GM19395 (cell line): Measurements from ENCODE around the gene HMX1.

ENCODE experiments used
- ATAC-seq: cut with Tn5 transposase; IDR thresholded peaks from one replicate; pipeline ENCODE4 v1.9.1; 2021; ENCODE audit warnings: mild to moderate bottlenecking, moderate library complexity; ENCODE audit not compliant: unreplicated experiment

HMX1 gene

GRCh38 chr4:8869002-8869897, 2.4 kb downstream of the HMX1 start:
- ATAC-seq, result no peak

- ATAC-seq, result no peak
Measured at GRCh38 chr4:8868321-8869001, 3.2 kb downstream of the HMX1 start.

GRCh38 chr4:8867624-8868320, 3.9 kb downstream of the HMX1 start:
- ATAC-seq, result no peak

DNA sequence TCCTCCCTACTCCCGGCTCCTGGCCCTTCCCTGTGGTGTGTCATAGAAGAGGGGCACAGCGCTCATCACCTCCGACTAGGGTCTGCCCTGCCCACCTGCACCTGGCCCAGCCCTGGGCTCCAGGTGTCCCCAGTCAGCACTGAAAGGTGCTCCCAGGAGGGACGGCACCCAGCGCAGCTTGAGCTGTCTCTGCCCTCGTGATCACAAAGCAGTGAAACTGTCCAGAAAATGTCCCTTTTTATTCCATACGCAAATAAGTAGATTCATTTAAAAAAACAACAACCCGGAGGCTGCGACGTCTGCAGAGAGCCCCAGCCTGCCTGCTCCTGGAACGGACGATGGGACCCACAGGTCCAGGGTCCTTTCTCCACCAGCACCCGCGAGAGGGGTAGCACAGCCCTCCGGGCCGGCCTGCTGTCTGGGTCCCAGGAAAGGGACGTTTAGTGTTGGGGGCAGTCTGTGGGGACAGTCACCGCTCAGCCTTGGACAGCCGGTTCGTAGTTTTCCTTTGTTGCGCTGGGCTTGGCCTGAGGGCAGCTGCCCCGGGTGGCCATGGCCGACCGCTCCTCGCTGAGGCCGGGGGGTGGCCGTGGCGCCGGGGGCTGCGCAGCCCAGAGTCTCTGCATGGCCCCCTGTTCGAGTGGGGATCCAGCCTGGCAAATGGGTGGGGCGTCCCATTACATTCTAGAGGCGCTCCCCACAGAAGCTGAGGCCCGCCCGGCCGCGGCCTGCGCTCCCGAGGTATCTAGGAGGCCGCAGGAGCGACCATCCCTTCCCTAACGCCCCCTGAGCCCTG, 4.6 kb downstream of the HMX1 start:
- ATAC-seq, result no peak

DNA sequence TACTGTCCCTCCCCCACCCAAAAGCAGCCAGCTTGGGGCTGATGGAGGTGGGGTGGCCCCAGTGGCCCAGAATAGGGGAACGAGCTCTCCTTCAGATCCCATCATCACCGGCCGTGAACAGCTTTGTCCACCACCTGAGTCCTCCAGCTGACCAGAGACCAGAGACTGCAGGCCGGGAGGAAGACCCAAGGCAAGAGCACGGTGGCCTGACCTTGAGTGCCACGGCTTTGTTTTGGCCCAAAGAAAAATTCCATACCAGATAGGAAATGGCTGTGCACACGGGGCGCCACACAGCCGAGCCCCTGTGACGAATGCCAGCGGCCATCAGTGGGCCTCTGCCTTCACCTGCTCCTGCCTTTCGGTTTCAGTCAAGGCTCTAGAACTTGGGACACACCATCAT, 5.2 kb downstream of the HMX1 start:
- no peak for ATAC-seq

- no peak for ATAC-seq
Measured at GRCh38 chr4:8865681-8866310, 5.8 kb downstream of the HMX1 start.

GRCh38 chr4:8864912-8865680, 6.5 kb downstream of the HMX1 start:
- ATAC-seq, result no peak

GRCh38 chr4:8863686-8864682, 7.7 kb downstream of the HMX1 start:
- ATAC-seq, result no peak

DNA sequence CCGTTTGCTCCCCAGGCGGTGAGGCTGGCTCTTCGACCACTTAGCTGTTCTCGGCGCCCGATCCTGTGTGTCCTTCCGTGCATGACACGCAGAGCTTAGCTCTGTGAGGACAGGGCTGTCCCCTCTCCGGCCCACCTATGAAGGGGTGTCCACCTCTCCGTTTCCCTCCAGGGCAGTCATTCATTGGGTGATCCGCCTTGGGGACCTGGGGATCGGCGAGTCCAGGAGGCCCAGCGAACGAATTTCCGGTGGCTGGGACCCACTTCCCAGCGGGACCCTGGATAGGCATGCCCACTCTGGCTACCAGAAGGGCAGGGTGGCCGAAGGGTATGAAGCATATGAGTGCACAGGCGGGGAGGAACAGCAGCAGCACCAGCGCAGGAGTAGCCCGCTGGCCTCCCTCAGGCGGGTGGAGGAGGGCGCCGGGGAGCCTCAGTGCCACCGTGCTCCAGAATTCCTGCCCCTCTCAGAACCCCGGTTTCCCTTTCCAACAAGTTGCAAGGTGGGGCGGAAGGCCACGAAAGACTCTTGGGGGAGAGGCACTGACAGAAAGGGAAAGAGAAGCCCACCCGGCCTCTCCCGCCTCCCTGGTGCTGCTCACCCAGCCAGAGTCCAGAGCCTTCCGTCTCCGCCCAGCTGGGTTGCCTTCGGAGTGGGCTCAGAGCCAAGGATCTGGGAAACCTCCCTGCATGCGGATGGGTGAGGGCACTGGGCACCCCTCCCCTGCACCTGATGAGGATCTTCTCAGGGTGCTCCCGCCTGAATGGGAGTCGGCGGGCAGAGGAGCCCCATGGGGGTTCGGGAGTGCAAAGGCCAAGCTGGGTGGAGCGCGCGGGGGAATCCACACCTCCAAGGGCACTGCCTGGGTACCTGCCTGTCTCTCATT, 8.6 kb downstream of the HMX1 start:
- ATAC-seq, result no peak

- no peak for ATAC-seq
Measured at GRCh38 chr4:8862334-8862733, 9.3 kb downstream of the HMX1 start.

- ATAC-seq, result no peak
Measured at GRCh38 chr4:8861576-8862295, 9.9 kb downstream of the HMX1 start.

DNA sequence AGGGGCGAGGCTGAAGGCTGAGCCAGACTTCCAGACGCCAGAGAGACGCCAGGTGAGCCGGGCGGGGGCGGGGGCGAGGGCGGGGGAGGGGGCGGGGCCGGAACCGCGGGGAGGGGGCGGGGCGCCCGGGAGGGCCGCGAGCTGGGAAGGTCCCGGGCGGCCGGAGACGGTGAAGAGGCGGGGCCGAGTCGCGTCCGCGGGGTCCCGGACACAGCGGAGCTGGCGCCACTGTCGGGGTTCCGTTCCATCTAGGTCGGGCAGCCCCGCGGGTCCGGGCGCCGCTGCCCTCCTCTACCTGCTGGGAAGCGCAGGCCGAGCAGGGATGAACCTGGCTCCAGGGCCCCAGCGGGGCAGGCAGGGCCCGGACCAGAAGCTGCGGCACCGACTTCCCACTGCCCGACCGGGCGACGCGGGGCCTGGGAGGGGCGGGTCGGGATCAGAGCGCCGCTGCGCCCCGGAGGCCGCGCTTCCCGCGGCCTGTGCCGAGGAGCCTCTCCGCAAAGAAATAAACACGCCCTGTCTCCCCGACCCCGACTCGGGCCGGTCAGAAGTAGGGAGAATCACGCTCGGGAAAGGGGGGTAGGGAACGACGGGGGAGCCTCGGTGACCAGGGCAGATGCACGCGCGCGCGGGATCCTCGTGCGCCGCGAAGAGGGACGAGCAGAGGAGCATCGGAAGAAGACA, 10.6 kb downstream of the HMX1 start:
- no peak for ATAC-seq

DNA sequence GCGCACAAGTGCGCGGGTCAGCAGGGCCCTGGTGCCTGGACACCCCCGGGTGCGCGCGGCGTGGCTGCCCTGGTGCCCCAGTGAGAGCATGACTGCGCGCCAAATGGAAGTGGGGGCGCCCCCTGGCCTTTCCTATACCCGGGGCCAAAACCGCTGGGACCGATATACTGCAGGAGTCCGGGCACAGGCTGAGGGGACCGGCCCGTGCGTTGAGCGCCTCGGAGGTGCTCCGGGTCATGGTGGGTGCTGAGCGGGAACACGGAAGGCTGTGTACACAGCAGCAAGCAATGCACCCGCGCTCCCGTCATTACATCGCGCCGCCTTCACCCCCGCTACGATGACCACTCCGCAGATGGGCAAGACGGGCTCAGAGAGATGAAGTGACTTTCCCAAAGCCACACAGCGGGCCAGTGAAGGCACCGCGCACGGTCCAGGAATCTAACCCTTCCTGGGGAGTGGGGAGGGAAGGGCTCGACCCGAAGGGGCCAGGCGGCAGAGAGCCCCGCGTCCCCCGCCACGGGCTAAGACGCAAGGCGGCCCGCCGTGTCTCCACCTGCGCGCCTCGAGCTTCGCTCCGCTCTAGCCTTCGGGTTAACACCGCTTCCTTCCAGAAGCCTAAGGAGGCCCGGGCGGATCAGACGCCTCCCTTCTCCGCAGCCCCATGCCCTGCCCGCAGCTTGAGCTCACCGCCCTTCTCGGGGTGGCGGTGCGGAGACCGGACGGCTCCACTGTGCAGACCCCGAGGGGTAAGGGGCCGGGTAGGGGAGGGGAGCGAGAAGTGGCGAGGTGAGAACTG, 11.3 kb downstream of the HMX1 start:
- no peak for ATAC-seq

DNA sequence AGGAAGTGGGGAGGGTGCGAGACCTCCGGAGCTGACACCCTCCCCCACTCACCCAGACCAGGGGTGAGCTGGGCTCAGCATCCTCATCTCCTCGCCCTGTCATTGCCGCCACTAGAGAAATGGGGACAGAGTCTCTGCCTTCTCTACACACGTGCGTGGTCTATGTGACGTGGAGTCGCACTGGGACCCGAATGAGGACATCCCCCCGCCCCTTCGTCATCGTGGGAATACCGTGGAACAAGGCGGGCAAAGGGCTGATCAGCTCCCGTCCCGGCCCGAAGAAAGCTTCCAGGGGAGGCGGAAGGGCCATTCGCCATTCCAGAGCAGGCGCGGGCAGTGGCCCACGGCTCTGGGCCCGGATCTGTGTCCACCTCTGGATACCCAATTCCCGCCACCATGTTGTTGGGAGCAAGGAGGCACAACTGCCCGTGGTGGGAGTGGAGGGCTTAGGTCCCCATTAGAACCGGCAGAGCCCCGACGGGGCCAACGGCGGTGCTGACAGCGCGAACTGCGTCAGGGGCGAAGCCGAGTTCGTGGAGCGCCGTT, 12.0 kb downstream of the HMX1 start:
- ATAC-seq, result no peak

- no peak for ATAC-seq
Measured at GRCh38 chr4:8858701-8859210, 12.9 kb downstream of the HMX1 start.
